ENCODE measurements around the gene NUDCD3. TPM values are rescaled to one million over a fixed set of nuclear protein-coding genes. Genes with fewer than 3 reads are reported as not detected.
A peak's percentile ranks its signal among the peaks of the same experiment; 100 is the strongest.

The NUDCD3 gene
- total and polyA plus RNA-seq, 7 experiments from 2014 or later = 51.5 to 117 (median 84.4) TPM

GRCh38 chr7:44387389-44387788, 103.1 kb downstream of the NUDCD3 start:
- no peak overlapping the region for H3K4me3 Mint-ChIP-seq
- H3K27ac Mint-ChIP-seq = peak overlapping the region in 6 of 9 donors; percentile 14 to 69 (median 50)
- Histone ChIP-seq H3K4me3 (ENCODE audit: low read length) (no peak overlapping the region), H3K27ac (ENCODE audit: low read depth, low read length) (no peak overlapping the region), H3K9me3 (ENCODE audit: control insufficient read depth in 2 of 3, low read length in 3 of 3) (no peaks in the 10 kb centered on the region), H3K27me3 (ENCODE audit: control insufficient read depth in 2 of 2, insufficient read depth in 2 of 2, low read length in 2 of 2) (no peaks in the 10 kb centered on the region), H3K4me1 (ENCODE audit: control insufficient read depth in 2 of 2, insufficient read depth in 2 of 2, low read length in 2 of 2) (no peaks in the 10 kb centered on the region), H3K36me3 (ENCODE audit: control insufficient read depth in 2 of 3, insufficient read depth in 3 of 3, low read length in 3 of 3) (peaks cover 7 to 98% (median 11%) of the 10 kb centered on the region in 3 experiments)
- peaks cover 0 to 4% (median 0%) of the 10 kb centered on the region in 7 donors for H3K4me1 Mint-ChIP-seq
- no peaks in the 10 kb centered on the region for H3K9me3 Mint-ChIP-seq
- H3K36me3 Mint-ChIP-seq = peaks cover 7 to 37% (median 13%) of the 10 kb centered on the region in 5 donors
- intact Hi-C loops (cut with micrococcal nuclease) = no loop called here
- ChIA-PET CTCF (no interaction called here), POLR2A (no interaction called here)
- ATAC-seq (no peak), DNase-seq (no peak)
- H3K27me3 Mint-ChIP-seq = no peaks in the 10 kb centered on the region

GRCh38 chr7:44386139-44386913, 104.1 kb downstream of the NUDCD3 start:
- Mint-ChIP-seq H3K9me3 (no peaks in the 10 kb centered on the region), H3K27ac (peak overlapping the region in 5 of 9 donors; percentile 3 to 59 (median 34)), H3K4me1 (peaks cover 0 to 4% (median 0%) of the 10 kb centered on the region in 7 donors), H3K4me3 (no peak overlapping the region), H3K36me3 (peaks cover 5 to 32% (median 12%) of the 10 kb centered on the region in 5 donors), H3K27me3 (no peaks in the 10 kb centered on the region)
- Histone ChIP-seq H3K36me3 (ENCODE audit: control insufficient read depth in 2 of 3, insufficient read depth in 3 of 3, low read length in 3 of 3) (peaks cover 7 to 90% (median 11%) of the 10 kb centered on the region in 3 experiments), H3K27me3 (ENCODE audit: control insufficient read depth in 2 of 2, insufficient read depth in 2 of 2, low read length in 2 of 2) (no peaks in the 10 kb centered on the region), H3K9me3 (ENCODE audit: control insufficient read depth in 2 of 3, low read length in 3 of 3) (no peaks in the 10 kb centered on the region), H3K27ac (ENCODE audit: low read depth, low read length) (no peak overlapping the region), H3K4me3 (ENCODE audit: low read length) (no peak overlapping the region), H3K4me1 (ENCODE audit: control insufficient read depth in 2 of 2, insufficient read depth in 2 of 2, low read length in 2 of 2) (no peaks in the 10 kb centered on the region)
- CTCF ChIA-PET = no interaction called here
- ATAC-seq = no peak
- POLR2A ChIA-PET = no interaction called here
- no peak for DNase-seq
- intact Hi-C loops (cut with micrococcal nuclease) = no loop called here

GRCh38 chr7:44385434-44386138, 104.9 kb downstream of the NUDCD3 start:
- DNase-seq (no peak), ATAC-seq (no peak)
- Histone ChIP-seq H3K27me3 (ENCODE audit: control insufficient read depth in 2 of 2, insufficient read depth in 2 of 2, low read length in 2 of 2) (no peaks in the 10 kb centered on the region), H3K36me3 (ENCODE audit: control insufficient read depth in 2 of 3, insufficient read depth in 3 of 3, low read length in 3 of 3) (peaks cover 7 to 83% (median 11%) of the 10 kb centered on the region in 3 experiments), H3K9me3 (ENCODE audit: control insufficient read depth in 2 of 3, low read length in 3 of 3) (no peaks in the 10 kb centered on the region), H3K4me1 (ENCODE audit: control insufficient read depth in 2 of 2, insufficient read depth in 2 of 2, low read length in 2 of 2) (no peaks in the 10 kb centered on the region), H3K4me3 (ENCODE audit: low read length) (no peak overlapping the region), H3K27ac (ENCODE audit: low read depth, low read length) (no peak overlapping the region)
- intact Hi-C loops (cut with micrococcal nuclease) = no loop called here
- Mint-ChIP-seq H3K9me3 (no peaks in the 10 kb centered on the region), H3K27me3 (no peaks in the 10 kb centered on the region), H3K4me3 (no peak overlapping the region), H3K27ac (peak overlapping the region in 5 of 9 donors; percentile 13 to 85 (median 47)), H3K4me1 (peaks cover 0 to 11% (median 0%) of the 10 kb centered on the region in 7 donors), H3K36me3 (peaks cover 5 to 25% (median 11%) of the 10 kb centered on the region in 5 donors)
- POLR2A ChIA-PET = no interaction called here
- CTCF ChIA-PET = no interaction called here

- Histone ChIP-seq H3K4me1 (ENCODE audit: control insufficient read depth in 2 of 2, insufficient read depth in 2 of 2, low read length in 2 of 2) (no peaks in the 10 kb centered on the region), H3K4me3 (ENCODE audit: low read length) (no peak overlapping the region), H3K27ac (ENCODE audit: low read depth, low read length) (no peak overlapping the region), H3K36me3 (ENCODE audit: control insufficient read depth in 2 of 3, insufficient read depth in 3 of 3, low read length in 3 of 3) (peaks cover 7 to 76% (median 11%) of the 10 kb centered on the region in 3 experiments), H3K27me3 (ENCODE audit: control insufficient read depth in 2 of 2, insufficient read depth in 2 of 2, low read length in 2 of 2) (no peaks in the 10 kb centered on the region), H3K9me3 (ENCODE audit: control insufficient read depth in 2 of 3, low read length in 3 of 3) (no peaks in the 10 kb centered on the region)
- DNase-seq = no peak
- Mint-ChIP-seq H3K4me1 (peaks cover 0 to 11% (median 0%) of the 10 kb centered on the region in 7 donors), H3K27me3 (no peaks in the 10 kb centered on the region), H3K27ac (peak overlapping the region in 3 of 9 donors; percentile 22 to 85 (median 65)), H3K4me3 (no peak overlapping the region), H3K9me3 (no peaks in the 10 kb centered on the region), H3K36me3 (peaks cover 5 to 22% (median 8%) of the 10 kb centered on the region in 5 donors)
- no peak for ATAC-seq
- intact Hi-C loops (cut with micrococcal nuclease) = no loop called here
- CTCF ChIA-PET = no interaction called here
- POLR2A ChIA-PET = no interaction called here
Measured at GRCh38 chr7:44384586-44385433, 105.6 kb downstream of the NUDCD3 start.

GRCh38 chr7:44383566-44383965, 106.9 kb downstream of the NUDCD3 start:
- H3K27me3 ChIP-seq (ENCODE audit: control insufficient read depth in 2 of 2, insufficient read depth in 2 of 2, low read length in 2 of 2) = no peaks in the 10 kb centered on the region
- H3K27ac ChIP-seq (ENCODE audit: low read depth, low read length) = no peak overlapping the region
- no peak overlapping the region for H3K4me3 Mint-ChIP-seq
- POLR2A ChIA-PET = no interaction called here
- no peaks in the 10 kb centered on the region for H3K4me1 ChIP-seq (ENCODE audit: control insufficient read depth in 2 of 2, insufficient read depth in 2 of 2, low read length in 2 of 2)
- no peak for DNase-seq
- H3K4me1 Mint-ChIP-seq = peaks cover 0 to 11% (median 0%) of the 10 kb centered on the region in 7 donors
- peak overlapping the region in 1 of 9 donors; percentile 22 for H3K27ac Mint-ChIP-seq
- intact Hi-C loops (cut with micrococcal nuclease) = no loop called here
- no peaks in the 10 kb centered on the region for H3K9me3 Mint-ChIP-seq
- CTCF ChIA-PET = no interaction called here
- peaks cover 5 to 17% (median 6%) of the 10 kb centered on the region in 5 donors for H3K36me3 Mint-ChIP-seq
- peaks cover 2 to 63% (median 7%) of the 10 kb centered on the region in 3 experiments for H3K36me3 ChIP-seq (ENCODE audit: control insufficient read depth in 2 of 3, insufficient read depth in 3 of 3, low read length in 3 of 3)
- no peak for ATAC-seq
- no peaks in the 10 kb centered on the region for H3K27me3 Mint-ChIP-seq
- no peaks in the 10 kb centered on the region for H3K9me3 ChIP-seq (ENCODE audit: control insufficient read depth in 2 of 3, low read length in 3 of 3)
- H3K4me3 ChIP-seq (ENCODE audit: low read length) = no peak overlapping the region

- H3K4me1 ChIP-seq (ENCODE audit: control insufficient read depth in 2 of 2, insufficient read depth in 2 of 2, low read length in 2 of 2) = no peaks in the 10 kb centered on the region
- H3K9me3 ChIP-seq (ENCODE audit: control insufficient read depth in 2 of 3, low read length in 3 of 3) = no peaks in the 10 kb centered on the region
- H3K27ac Mint-ChIP-seq = peak overlapping the region in 1 of 9 donors; percentile 30
- H3K4me3 Mint-ChIP-seq = no peak overlapping the region
- DNase-seq = no peak
- peaks cover 0 to 12% (median 0%) of the 10 kb centered on the region in 7 donors for H3K4me1 Mint-ChIP-seq
- peaks cover 4 to 14% (median 5%) of the 10 kb centered on the region in 5 donors for H3K36me3 Mint-ChIP-seq
- no peaks in the 10 kb centered on the region for H3K27me3 Mint-ChIP-seq
- ATAC-seq = no peak
- H3K27ac ChIP-seq (ENCODE audit: low read depth, low read length) = no peak overlapping the region
- no peak overlapping the region for H3K4me3 ChIP-seq (ENCODE audit: low read length)
- intact Hi-C loops (cut with micrococcal nuclease) = no loop called here
- no peaks in the 10 kb centered on the region for H3K27me3 ChIP-seq (ENCODE audit: control insufficient read depth in 2 of 2, insufficient read depth in 2 of 2, low read length in 2 of 2)
- H3K9me3 Mint-ChIP-seq = no peaks in the 10 kb centered on the region
- POLR2A ChIA-PET = interaction anchor here (0.6 kb wide), 2 partner anchors 27 to 304 kb away, joined by 3 to 8 read pairs; no protein-coding TSS in a partner anchor
- H3K36me3 ChIP-seq (ENCODE audit: control insufficient read depth in 2 of 3, insufficient read depth in 3 of 3, low read length in 3 of 3) = peaks cover 0 to 54% (median 7%) of the 10 kb centered on the region in 3 experiments
- CTCF ChIA-PET = no interaction called here
Measured at GRCh38 chr7:44382459-44383265, 107.8 kb downstream of the NUDCD3 start.

All from naive thymus-derived CD4-positive, alpha-beta T cell (primary cell).